OCI-M2 (cell line): ENCODE results near the gene MBL2.

Experiments
- DNase-seq: peaks from one replicate; lab custom pipeline; 2025; ENCODE audit not compliant: unreplicated experiment; lab: John Stamatoyannopoulos, UW

MBL2 gene

GRCh38 chr10:52772623-52773022 is at the start of gene MBL2:
TSS of gene MBL2 (minus strand) at chr10:52772784. CDS start at chr10:52771635, 1,149 bp downstream.
- DNase-seq: no peak

GRCh38 chr10:52820309-52820708 is 47.7 kb upstream of the MBL2 start:
- DNase-seq: no peak

GRCh38 chr10:52818019-52818418 is 45.4 kb upstream of the MBL2 start:
- no peak for DNase-seq

GRCh38 chr10:52814506-52814905 is 41.9 kb upstream of the MBL2 start:
- DNase-seq: no peak

- no peak for DNase-seq
Observed at GRCh38 chr10:52811776-52812175, 39.2 kb upstream of the MBL2 start.

GRCh38 chr10:52810761-52811160 is 38.2 kb upstream of the MBL2 start:
- DNase-seq: no peak

GRCh38 chr10:52807803-52808202 is 35.2 kb upstream of the MBL2 start:
- DNase-seq: no peak

- no peak for DNase-seq
Observed at GRCh38 chr10:52805414-52806285, 33.1 kb upstream of the MBL2 start.

GRCh38 chr10:52801947-52802346 is 29.4 kb upstream of the MBL2 start:
- DNase-seq: no peak

- DNase-seq: no peak
Observed at GRCh38 chr10:52786098-52786497, 13.5 kb upstream of the MBL2 start.

GRCh38 chr10:52785418-52785817 is 12.8 kb upstream of the MBL2 start:
- no peak for DNase-seq

GRCh38 chr10:52783726-52784125 is 11.1 kb upstream of the MBL2 start:
- DNase-seq: no peak

- no peak for DNase-seq
Observed at GRCh38 chr10:52782554-52782953, 10.0 kb upstream of the MBL2 start.

GRCh38 chr10:52780391-52781155 is 8.0 kb upstream of the MBL2 start:
- no peak for DNase-seq

GRCh38 chr10:52779541-52780390 is 7.2 kb upstream of the MBL2 start:
- DNase-seq: no peak

- DNase-seq: no peak
Observed at GRCh38 chr10:52778511-52779392, 6.2 kb upstream of the MBL2 start.

GRCh38 chr10:52777414-52777813 is 4.8 kb upstream of the MBL2 start:
- DNase-seq: no peak

GRCh38 chr10:52776471-52776903 is 3.9 kb upstream of the MBL2 start:
- no peak for DNase-seq

GRCh38 chr10:52775132-52775647 is 2.6 kb upstream of the MBL2 start:
- DNase-seq: no peak

GRCh38 chr10:52774600-52775106 is 2.1 kb upstream of the MBL2 start:
- DNase-seq: no peak
